Testis (tissue), 2 donors: ENCODE data around the gene CEP162.

Experiments
- POLR2A ChIP-seq: fragments of 450-650 bp; IDR thresholded peaks from one replicate; pipeline ENCODE4 v1.6.1; 2017; ENCODE audit warnings: antibody characterized with exemption, mild to moderate bottlenecking, moderate library complexity
- TF ChIP-seq, protein P1 (sequence below), 3 experiments: fragments of 450-650 bp in 2 of 3; fragments of 200-600 bp in 1 of 3; sonication (generic) in 1 of 3; IDR thresholded peaks; one replicate each; pipeline ENCODE4 v1.5.1; 2016 to 2019; ENCODE audit warnings: antibody characterized with exemption in 3 of 3, mild to moderate bottlenecking in 2 of 3, moderate library complexity in 1 of 3

- TF ChIP-seq, protein P1, sequence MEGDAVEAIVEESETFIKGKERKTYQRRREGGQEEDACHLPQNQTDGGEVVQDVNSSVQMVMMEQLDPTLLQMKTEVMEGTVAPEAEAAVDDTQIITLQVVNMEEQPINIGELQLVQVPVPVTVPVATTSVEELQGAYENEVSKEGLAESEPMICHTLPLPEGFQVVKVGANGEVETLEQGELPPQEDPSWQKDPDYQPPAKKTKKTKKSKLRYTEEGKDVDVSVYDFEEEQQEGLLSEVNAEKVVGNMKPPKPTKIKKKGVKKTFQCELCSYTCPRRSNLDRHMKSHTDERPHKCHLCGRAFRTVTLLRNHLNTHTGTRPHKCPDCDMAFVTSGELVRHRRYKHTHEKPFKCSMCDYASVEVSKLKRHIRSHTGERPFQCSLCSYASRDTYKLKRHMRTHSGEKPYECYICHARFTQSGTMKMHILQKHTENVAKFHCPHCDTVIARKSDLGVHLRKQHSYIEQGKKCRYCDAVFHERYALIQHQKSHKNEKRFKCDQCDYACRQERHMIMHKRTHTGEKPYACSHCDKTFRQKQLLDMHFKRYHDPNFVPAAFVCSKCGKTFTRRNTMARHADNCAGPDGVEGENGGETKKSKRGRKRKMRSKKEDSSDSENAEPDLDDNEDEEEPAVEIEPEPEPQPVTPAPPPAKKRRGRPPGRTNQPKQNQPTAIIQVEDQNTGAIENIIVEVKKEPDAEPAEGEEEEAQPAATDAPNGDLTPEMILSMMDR (IDR thresholded peaks at IDR 0.05): no peak
- no peak for TF ChIP-seq POLR2A
These were observed 104.3 kb downstream of the CEP162 start for GRCh38 chr6:84123186-84123585.
